Stimulated activated naive CD4-positive, alpha-beta T cell treated with Interleukin-2 at 50 U/mL for 16 hours (primary cell): ENCODE results near the gene C1orf174.
A peak's percentile ranks its signal among the peaks of the same experiment; 100 is the strongest.

Experiments
- DNase-seq: peaks from one replicate; lab custom pipeline; 2025; lab: John Stamatoyannopoulos, UW

Gene C1orf174

DNA sequence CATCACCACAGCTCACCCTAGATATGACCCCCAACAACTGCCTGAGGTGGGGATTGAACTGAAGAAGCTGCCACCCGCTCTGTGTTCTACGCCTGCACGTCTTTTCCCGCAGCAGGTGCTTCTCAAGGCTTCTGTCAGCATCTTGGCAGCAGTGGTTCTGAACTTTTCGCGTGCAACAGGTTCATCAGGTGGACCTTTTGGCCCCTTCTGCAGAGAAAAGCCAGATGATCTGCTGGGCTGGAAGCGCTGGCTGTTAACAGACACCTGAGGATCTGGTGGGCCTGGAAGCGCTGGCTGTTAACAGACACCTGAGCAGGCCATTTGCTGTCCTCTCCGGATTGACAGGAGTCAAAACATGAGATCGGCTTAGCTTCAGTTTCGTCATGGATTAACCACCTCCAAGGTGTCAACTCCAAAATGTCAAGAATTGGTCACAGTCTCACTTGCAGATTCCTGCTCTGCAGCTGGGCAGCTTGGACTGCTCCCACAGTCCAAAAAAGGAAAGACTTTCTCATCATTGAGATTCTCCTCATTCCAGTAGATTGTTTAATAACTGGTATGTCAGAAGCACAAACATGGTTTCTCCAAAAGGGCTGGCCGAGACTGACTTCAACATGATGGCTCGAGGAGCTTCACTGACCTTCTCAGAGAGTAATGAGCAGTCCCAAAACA, 4.7 kb downstream of the C1orf174 start:
- DNase-seq: no peak

GRCh38 chr1:3894626-3895278, 5.3 kb downstream of the C1orf174 start:
- DNase-seq: no peak

- no peak for DNase-seq
Observed at GRCh38 chr1:3893190-3893589, 6.9 kb downstream of the C1orf174 start.

- DNase-seq: no peak
Observed at GRCh38 chr1:3892748-3893147, 7.3 kb downstream of the C1orf174 start.

DNA sequence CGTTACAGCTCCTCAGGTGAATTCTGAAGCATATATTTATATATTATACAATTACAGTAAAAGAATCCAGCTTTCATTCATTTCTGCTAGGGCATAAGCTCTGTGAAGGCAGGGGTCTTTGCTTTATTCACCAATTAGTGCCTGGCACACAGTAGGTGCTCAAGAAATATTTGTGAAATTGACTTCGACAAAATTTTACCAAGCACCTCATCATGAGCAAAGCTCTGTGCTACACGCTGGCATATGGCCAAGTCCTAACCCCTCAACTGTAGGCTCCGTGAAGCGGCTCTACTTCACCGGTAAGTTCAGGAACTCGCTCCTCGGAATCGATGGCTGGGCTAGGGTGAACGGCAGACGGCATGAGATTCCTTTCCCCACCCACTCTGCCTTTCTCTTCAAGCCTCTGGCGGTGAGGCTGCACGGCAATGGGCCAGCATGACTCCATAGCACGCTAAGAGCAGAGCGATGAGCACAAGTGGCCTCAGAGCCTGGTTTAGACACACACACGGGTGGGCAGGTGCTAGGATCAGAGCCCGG, 8.7 kb downstream of the C1orf174 start:
- DNase-seq: no peak

DNA sequence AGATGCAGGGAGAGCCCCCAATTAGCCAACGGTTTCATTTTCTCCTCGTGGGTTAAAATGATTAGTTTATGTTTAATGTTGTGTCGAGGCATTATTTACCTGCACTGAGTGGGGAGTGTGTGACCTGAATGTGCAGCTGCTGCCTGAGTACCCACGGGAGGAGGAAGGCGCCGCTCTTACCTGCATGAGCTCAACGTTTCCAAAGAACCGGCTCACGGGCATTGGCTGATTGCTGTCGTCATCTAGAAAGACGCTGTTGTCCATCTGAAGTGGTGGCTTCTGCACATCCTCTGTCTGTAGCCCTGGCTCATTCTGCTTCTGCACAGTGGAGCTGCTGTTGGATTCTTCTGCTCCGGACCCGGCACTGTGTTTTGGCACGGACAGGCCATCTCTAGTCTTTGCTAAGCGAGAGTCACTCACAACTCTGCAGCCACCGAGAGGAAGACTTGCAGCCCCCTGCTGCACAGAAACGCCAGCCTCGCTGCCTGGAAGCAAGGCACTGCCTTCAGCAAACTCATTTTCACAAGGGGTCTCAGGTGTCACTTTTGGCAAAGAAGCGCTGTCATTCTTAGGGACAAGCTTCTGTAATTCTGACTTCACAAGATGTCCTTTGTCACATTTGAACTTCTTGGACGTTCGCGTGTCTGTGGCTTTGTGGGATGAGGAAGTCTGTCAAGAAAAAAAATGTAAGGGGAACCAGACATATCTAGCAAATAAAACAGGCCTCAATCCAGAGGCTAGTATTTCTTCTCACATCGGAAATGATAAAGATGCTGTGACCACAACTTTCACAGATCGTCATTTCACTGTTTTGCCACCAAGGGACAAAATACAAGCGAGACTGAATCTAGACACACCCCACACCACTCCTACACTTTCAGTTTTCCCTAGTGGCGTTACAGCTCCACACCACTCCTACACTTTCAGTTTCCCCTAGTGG, 9.4 kb downstream of the C1orf174 start:
- DNase-seq: no peak

- DNase-seq: peak; percentile 21
Observed at GRCh38 chr1:3889936-3890335, 10.1 kb downstream of the C1orf174 start.

- DNase-seq: no peak
Observed at GRCh38 chr1:3888301-3888700, 11.8 kb downstream of the C1orf174 start.

GRCh38 chr1:3886691-3887090, 13.4 kb downstream of the C1orf174 start:
- DNase-seq: no peak

DNA sequence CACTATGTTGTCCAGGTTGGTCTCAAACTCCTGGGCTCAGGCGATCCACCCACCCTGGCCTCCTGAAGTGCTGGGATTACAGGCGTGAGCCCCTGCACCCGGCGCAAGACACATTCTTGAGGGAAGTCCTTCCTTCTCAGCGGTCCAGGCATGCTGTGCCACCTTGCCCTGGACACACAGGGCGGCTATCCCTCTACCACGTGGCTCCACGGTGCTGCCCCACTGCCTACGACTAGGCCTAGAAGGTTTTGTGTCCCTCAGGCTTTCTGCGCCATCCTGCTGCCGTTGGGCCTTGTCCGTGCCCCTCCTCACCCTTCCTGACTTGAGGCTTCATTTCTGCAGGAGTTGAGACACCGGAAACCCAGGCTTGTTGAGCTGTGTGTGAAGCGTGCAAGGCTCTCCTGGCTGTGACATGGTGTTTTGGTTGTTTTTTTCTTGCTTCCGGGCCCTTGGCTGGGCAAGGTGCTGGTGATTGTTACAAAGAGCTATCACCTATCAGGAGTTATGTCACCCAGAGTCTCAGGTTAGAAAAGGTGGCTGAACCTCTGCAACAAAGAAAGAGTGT, 13.9 kb downstream of the C1orf174 start:
- no peak for DNase-seq

GRCh38 chr1:3885611-3886010, 14.5 kb downstream of the C1orf174 start:
- DNase-seq: no peak

DNA sequence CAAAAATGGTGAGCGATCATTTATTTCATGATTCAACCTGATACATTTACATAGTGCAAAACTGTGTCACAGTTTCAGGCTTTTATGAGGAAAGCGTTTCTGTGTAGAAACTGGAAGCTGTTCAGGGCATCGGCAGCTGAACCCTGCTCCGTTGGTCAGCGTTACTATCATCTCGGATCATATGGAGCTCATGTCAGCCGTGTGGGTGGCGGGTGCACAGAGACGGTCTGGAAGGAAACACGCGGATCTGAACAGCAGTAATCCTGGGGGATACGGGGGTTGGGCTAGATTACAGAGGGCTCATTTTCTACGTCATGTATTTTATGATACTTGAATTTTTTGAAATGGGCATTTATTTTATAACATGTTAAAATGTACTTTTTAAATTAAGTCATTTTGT, 15.1 kb downstream of the C1orf174 start:
- no peak for DNase-seq

GRCh38 chr1:3883194-3883925, 16.7 kb downstream of the C1orf174 start:
- DNase-seq: no peak

DNA sequence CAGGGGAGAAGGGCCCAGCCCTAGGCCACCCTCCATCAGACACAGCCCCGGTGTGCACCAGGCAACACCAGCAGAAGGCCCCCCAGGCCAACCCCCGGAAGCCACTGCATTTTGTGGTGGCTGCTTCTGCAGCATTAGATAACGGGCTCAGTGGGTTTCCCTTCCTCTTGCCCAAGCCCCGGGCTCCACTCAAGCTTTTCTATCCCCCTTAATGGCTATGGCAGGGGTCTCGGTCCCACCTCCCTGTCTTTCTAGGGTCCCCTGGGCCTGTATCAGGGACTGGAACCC, 18.9 kb downstream of the C1orf174 start:
- no peak for DNase-seq

GRCh38 chr1:3880429-3881192, 19.5 kb downstream of the C1orf174 start:
- no peak for DNase-seq

DNA sequence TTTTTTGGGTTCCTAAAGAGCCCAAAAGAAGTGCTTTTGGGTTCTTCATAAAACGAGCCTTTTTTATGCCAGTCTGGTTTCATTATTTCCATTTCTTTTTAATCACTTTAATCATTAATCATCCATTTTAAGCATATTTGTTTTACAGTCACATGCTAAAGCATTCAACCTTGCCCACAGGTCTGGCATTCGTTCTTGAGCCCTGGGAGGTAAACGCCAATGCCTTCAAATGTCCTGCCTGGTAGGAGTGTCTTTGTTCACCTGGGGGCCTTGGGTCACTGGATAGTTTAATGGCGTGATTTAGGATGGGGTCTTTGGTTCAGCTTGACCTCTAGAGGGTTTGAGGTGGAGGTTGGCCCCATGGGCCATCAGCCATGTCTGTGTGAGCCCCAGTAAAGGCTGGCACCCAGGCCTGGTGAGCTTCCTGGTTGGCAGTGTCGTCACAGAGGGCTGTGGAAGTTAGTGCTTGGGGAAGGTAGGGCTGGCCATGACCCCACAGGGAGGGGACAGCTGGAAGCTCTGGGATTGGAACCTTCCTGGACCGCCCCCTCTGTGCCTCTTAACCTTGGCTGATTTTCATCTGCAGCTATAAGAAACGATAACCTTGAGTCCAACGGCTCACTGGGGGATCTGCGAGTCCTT, 20.2 kb downstream of the C1orf174 start:
- no peak for DNase-seq

DNA sequence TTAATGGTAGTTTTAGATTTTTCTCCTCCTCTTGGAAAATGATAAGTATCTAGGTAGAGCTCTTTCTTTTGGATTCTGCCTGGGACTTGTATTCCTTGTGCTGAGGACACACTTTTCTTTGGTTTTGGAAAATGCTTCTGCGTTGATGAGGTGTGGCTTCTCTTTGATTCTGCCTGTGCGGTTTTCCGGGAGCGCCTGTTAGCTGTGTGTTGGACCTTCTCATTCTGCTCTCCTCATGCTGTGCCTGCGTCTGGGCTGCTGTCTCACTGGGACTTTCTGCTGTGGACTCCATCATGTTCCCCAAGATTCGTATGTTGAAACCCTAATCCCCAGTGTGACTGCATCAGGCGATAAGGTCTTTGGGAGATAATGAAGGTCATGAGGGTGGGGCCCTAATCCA, 21.0 kb downstream of the C1orf174 start:
- no peak for DNase-seq

DNA sequence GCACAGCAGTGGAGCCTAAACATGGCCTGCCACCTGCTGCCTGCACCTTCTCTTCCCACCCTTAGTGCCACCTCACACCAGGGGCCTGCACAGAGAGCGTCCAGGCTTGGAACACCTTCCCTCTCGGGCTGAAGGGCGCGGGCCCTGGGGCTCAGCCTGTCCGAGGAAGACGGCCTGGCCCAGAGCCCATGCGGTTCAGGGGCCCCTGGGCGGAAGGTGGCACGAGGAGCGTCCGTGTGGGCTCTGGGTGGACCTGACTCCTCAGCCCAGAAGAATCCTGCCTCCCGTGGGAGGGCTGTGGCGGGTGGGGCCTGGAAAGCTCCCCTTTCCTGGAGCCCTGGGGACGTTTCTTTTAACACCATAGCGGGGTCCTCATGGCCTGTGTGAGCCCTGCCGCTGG, 23.4 kb downstream of the C1orf174 start:
- no peak for DNase-seq

DNA sequence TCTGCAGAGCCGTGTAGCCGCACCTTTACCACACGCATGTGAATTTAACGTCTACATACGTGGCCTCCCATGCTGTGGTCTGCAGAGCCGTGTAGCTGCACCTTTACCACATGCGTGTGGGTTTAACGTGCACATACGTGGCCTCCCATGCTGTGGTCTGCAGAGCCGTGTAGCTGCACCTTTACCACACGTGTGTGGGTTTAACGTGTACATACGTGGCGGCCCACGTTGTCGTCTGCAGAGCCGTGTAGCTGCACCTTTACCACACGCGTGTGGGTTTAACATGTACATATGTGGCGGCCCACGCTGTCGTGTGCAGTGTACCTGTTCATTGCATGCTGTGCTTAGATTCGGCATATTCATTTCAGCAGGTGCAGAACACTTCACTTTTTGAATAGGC, 25.3 kb downstream of the C1orf174 start:
- DNase-seq: no peak

DNA sequence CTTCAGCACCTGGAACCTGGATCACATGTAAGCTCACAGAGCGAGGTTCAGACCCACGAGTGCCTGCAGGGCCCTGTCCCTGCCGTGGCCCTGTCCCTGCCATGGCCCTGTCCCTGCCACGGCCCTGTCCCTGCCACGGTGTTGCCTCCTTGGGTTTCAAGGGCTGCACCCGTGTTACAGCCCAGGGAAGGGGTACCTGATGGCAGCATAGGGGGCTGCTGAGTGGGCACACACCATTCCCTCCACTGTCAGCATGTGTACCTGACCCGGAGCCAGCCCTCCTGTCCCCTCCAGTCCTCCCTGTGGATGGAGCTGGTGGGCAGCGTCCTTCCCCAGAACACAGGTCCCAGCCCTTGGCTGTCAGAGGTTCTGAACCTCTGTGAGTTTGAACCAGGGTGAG, 27.5 kb downstream of the C1orf174 start:
- no peak for DNase-seq

- DNase-seq: no peak
Observed at GRCh38 chr1:3871451-3871805, 28.6 kb downstream of the C1orf174 start.
